ENCODE measurements around the gene EN2. TPM values are rescaled to one million over a fixed set of nuclear protein-coding genes. Genes with fewer than 3 reads are reported as not detected.

EN2 gene
- total RNA-seq, 1 experiment from 2014 or later: not detected

DNA sequence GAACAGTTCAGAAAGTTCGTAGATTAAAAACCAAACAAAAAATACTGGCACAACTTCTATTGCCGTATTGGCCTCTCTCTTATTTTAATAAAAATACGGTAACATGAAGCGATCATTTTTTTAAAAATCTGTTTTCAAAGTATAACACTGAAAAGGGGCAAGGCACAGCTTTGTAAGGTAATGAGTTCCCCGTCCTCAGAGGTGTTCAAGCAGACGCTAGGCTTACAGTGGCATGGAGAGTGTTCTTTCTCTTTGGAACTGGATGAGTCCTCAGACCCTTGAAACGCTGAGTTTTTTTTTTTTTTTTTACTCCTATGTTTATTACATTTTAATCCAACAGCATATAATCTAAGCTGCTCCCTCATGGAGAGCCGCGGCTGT, 7.8 kb downstream of the EN2 start:
- no peak overlapping the region for H3K4me3 Mint-ChIP-seq (ENCODE audit: unreplicated experiment)
- intact Hi-C loops (cut with micrococcal nuclease): no loop called here
- no peaks in the 10 kb centered on the region for H3K9me3 Mint-ChIP-seq (ENCODE audit: unreplicated experiment)
- POLR2A ChIA-PET: no interaction called here
- DNase-seq (ENCODE audit: unreplicated experiment): no peak
- no peaks in the 10 kb centered on the region for H3K36me3 Mint-ChIP-seq (ENCODE audit: insufficient read depth, unreplicated experiment)
- no peaks in the 10 kb centered on the region for H3K4me1 Mint-ChIP-seq (ENCODE audit: insufficient read depth, unreplicated experiment)
- peaks cover 39% of the 10 kb centered on the region for H3K27me3 Mint-ChIP-seq (ENCODE audit: insufficient read depth, unreplicated experiment)
- TF ChIP-seq, protein P1, sequence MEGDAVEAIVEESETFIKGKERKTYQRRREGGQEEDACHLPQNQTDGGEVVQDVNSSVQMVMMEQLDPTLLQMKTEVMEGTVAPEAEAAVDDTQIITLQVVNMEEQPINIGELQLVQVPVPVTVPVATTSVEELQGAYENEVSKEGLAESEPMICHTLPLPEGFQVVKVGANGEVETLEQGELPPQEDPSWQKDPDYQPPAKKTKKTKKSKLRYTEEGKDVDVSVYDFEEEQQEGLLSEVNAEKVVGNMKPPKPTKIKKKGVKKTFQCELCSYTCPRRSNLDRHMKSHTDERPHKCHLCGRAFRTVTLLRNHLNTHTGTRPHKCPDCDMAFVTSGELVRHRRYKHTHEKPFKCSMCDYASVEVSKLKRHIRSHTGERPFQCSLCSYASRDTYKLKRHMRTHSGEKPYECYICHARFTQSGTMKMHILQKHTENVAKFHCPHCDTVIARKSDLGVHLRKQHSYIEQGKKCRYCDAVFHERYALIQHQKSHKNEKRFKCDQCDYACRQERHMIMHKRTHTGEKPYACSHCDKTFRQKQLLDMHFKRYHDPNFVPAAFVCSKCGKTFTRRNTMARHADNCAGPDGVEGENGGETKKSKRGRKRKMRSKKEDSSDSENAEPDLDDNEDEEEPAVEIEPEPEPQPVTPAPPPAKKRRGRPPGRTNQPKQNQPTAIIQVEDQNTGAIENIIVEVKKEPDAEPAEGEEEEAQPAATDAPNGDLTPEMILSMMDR (IDR thresholded peaks at IDR 0.05; ENCODE audit: unreplicated experiment): no peak
- CTCF ChIA-PET: no interaction called here
- no peak overlapping the region for H3K27ac Mint-ChIP-seq (ENCODE audit: low read depth, unreplicated experiment)
- no TSS peak for BruUV-seq (replicated peaks)

DNA sequence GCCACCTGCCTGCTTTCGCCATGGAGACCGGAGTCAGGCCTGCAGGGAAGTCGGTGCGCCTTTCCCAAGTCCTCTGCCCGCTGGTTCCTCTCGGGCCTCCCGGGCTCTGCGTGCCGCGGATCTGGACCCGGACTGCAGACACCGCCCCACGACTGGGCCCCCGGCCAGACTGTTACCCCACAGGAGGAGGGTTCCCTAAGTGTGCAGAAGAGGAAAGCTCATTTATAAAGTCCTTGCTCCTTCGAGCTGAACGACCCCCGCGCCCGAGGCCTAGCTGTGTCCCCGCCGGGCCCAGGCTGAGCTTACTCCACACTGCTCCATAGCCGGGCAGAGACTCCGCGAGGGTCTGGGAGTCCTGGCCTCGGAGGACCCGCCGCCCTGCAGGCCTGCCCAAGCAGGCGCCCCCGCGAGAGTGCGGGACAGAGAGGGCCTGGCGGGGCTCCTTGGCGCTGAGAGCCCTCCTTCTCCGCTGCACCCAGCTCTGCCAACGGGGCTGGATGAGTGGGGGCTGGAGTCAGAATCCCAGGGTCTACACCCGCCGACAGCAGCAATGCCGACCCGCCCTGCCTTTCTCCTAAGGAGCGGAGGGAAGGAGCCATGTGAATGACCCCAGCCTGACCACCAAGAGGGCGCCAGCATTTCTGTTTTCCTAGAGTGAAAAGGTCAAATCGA, 8.3 kb downstream of the EN2 start:
- intact Hi-C loops (cut with micrococcal nuclease): no loop called here
- Mint-ChIP-seq H3K4me3 (ENCODE audit: unreplicated experiment) (no peak overlapping the region), H3K4me1 (ENCODE audit: insufficient read depth, unreplicated experiment) (no peaks in the 10 kb centered on the region), H3K27me3 (ENCODE audit: insufficient read depth, unreplicated experiment) (peaks cover 45% of the 10 kb centered on the region), H3K9me3 (ENCODE audit: unreplicated experiment) (no peaks in the 10 kb centered on the region), H3K36me3 (ENCODE audit: insufficient read depth, unreplicated experiment) (no peaks in the 10 kb centered on the region), H3K27ac (ENCODE audit: low read depth, unreplicated experiment) (no peak overlapping the region)
- TF ChIP-seq, protein P1 (IDR thresholded peaks at IDR 0.05; ENCODE audit: unreplicated experiment): no peak
- POLR2A ChIA-PET: no interaction called here
- no TSS peak for BruUV-seq (replicated peaks)
- CTCF ChIA-PET: interaction anchor here (0.6 kb wide), 1 partner anchor 49 kb away, joined by 3 read pairs; no protein-coding TSS in a partner anchor
- DNase-seq (ENCODE audit: unreplicated experiment): no peak

DNA sequence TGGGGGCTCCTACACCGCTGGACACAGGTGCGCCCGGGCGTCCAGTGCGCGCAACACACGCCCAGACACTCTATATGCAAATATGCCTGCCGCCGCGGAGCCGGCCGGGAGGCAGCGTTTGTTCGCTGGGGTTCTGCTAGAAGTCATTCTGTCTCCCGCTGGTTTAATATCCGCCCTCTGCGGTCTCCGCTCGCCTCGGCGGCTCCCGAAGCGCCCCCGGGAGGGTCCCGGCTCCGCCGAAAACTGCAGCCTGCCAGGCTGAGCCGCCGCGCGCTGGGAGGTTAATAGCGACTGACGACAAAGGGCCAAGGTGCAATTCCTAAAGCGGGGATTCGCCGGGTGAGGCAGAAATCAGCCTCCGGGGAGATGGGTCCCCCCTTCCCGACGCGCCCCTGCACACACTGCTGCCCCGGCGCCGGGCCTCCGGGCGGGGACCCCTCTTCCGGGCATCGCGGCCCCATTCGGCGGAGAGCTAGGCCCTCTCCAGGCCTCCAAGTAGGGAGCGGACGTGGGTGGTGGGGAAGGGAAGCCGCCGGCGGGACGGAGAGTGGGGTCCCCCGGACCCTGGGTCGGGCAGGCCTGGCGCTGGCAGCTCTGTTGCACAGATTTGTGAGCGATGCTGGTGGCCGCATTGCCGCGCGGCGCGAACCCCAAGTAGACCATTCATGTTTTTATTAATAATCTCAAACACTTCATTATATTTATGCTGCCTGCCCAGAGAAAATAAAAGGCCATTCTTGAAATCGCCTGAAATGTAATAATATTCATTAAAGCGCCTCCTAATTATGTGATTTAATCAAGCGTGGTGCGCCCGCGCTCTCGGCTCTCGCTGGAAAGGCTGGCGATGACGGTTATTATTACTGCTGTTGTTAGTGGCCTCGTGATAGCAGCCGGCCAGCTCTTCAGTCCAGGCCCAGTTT, 9.1 kb downstream of the EN2 start:
- intact Hi-C loops (cut with micrococcal nuclease): no loop called here
- BruUV-seq (replicated peaks): no TSS peak
- no peaks in the 10 kb centered on the region for H3K36me3 Mint-ChIP-seq (ENCODE audit: insufficient read depth, unreplicated experiment)
- TF ChIP-seq, protein P1 (IDR thresholded peaks at IDR 0.05; ENCODE audit: unreplicated experiment): no peak
- H3K4me1 Mint-ChIP-seq (ENCODE audit: insufficient read depth, unreplicated experiment): no peaks in the 10 kb centered on the region
- no peak overlapping the region for H3K27ac Mint-ChIP-seq (ENCODE audit: low read depth, unreplicated experiment)
- H3K27me3 Mint-ChIP-seq (ENCODE audit: insufficient read depth, unreplicated experiment): peaks cover 49% of the 10 kb centered on the region
- ChIA-PET CTCF (interaction anchor here (0.6 kb wide), 1 partner anchor 50 kb away, joined by 3 read pairs; no protein-coding TSS in a partner anchor), POLR2A (no interaction called here)
- DNase-seq (ENCODE audit: unreplicated experiment): no peak
- H3K4me3 Mint-ChIP-seq (ENCODE audit: unreplicated experiment): no peak overlapping the region
- H3K9me3 Mint-ChIP-seq (ENCODE audit: unreplicated experiment): no peaks in the 10 kb centered on the region
